ENCODE results near the gene MCM5. TPM values are rescaled to one million over a fixed set of nuclear protein-coding genes. Genes with fewer than 3 reads are reported as not detected.

MCM5 gene
- polyA plus RNA-seq, 1 donor: 34.3 TPM

GRCh38 chr22:35404176-35404575 is 4.2 kb downstream of the MCM5 start:
- no peak for DNase-seq

GRCh38 chr22:35406443-35406842 is 6.5 kb downstream of the MCM5 start:
- no peak for DNase-seq

GRCh38 chr22:35407362-35407761 is 7.4 kb downstream of the MCM5 start:
- no peak for DNase-seq

- DNase-seq: no peak
Observed at GRCh38 chr22:35409783-35410662, 10.1 kb downstream of the MCM5 start.

GRCh38 chr22:35410663-35411034 is 10.7 kb downstream of the MCM5 start:
- no peak for DNase-seq

- DNase-seq: no peak
Observed at GRCh38 chr22:35411102-35411501, 11.2 kb downstream of the MCM5 start.

GRCh38 chr22:35413624-35414023 is 13.7 kb downstream of the MCM5 start:
- no peak for DNase-seq

- no peak for DNase-seq
Observed at GRCh38 chr22:35417606-35418005, 17.7 kb downstream of the MCM5 start.

GRCh38 chr22:35418088-35418487 is 18.1 kb downstream of the MCM5 start:
- DNase-seq: no peak

- no peak for DNase-seq
Observed at GRCh38 chr22:35418731-35419130, 18.8 kb downstream of the MCM5 start.

GRCh38 chr22:35419756-35420155 is 19.8 kb downstream of the MCM5 start:
- DNase-seq: no peak

GRCh38 chr22:35421121-35421520 is 21.2 kb downstream of the MCM5 start:
- DNase-seq: no peak

GRCh38 chr22:35422145-35422544 is 22.2 kb downstream of the MCM5 start:
- no peak for DNase-seq

GRCh38 chr22:35422936-35423335 is 23.0 kb downstream of the MCM5 start:
- no peak for DNase-seq

GRCh38 chr22:35424081-35424480 is 24.1 kb downstream of the MCM5 start:
- DNase-seq: no peak

- DNase-seq: no peak
Observed at GRCh38 chr22:35424761-35425160, 24.8 kb downstream of the MCM5 start.

- DNase-seq: no peak
Observed at GRCh38 chr22:35425546-35425945, 25.6 kb downstream of the MCM5 start.

GRCh38 chr22:35425971-35426800 is 26.2 kb downstream of the MCM5 start:
- no peak for DNase-seq

- no peak for DNase-seq
Observed at GRCh38 chr22:35426801-35427140, 26.8 kb downstream of the MCM5 start.

- peak; percentile 86 for DNase-seq
Observed at GRCh38 chr22:35430897-35431322, 31.0 kb downstream of the MCM5 start.

GRCh38 chr22:35431483-35432227 is 31.7 kb downstream of the MCM5 start:
- no peak for DNase-seq

- DNase-seq: no peak
Observed at GRCh38 chr22:35432228-35432905, 32.4 kb downstream of the MCM5 start.

All from hindlimb muscle (tissue), 1 donor.